OCI-LY1 (cell line): ENCODE data around the gene FGGY.

Experiments used
- H2AFZ ChIP-seq: fragments of 200-600 bp; sonication (generic), shearing (Covaris generic); 2 replicates; pipeline ENCODE4 v1.6.0; 2014; ENCODE audit warnings: antibody characterized with exemption, mild to moderate bottlenecking, low read length
- H3F3A ChIP-seq: fragments of 200-600 bp; sonication (generic), shearing (Covaris generic); 2 replicates; pipeline ENCODE4 v1.6.0; 2014; ENCODE audit warnings: mild to moderate bottlenecking, antibody characterized with exemption, low read length, moderate library complexity; ENCODE audit not compliant: insufficient read depth
- H3K27ac ChIP-seq: fragments of 200-600 bp; sonication (generic); 2 replicates; pipeline ENCODE4 v1.5.1; 2014; ENCODE audit warnings: low read length, mixed run types, mild to moderate bottlenecking, low read depth; ENCODE audit not compliant: poor library complexity, severe bottlenecking
- H3K27me3 ChIP-seq: fragments of 200-600 bp; sonication (generic); 2 replicates; pipeline ENCODE4 v1.6.0; 2014; ENCODE audit warnings: antibody characterized with exemption, mild to moderate bottlenecking, low read length, moderate library complexity; ENCODE audit not compliant: insufficient read depth
- H3K36me3 ChIP-seq: fragments of 200-600 bp; sonication (generic); 2 replicates; pipeline ENCODE4 v1.6.1; 2014; ENCODE audit warnings: mild to moderate bottlenecking, antibody characterized with exemption, low read length, moderate library complexity, mixed read lengths; ENCODE audit not compliant: insufficient read depth
- H3K4me1 ChIP-seq: fragments of 200-600 bp; sonication (generic); 2 replicates; pipeline ENCODE4 v1.5.1; 2014; ENCODE audit warnings: mild to moderate bottlenecking, low read length, moderate library complexity; ENCODE audit not compliant: insufficient read depth, severe bottlenecking
- H3K4me2 ChIP-seq: fragments of 200-600 bp; sonication (generic), shearing (Covaris generic); 2 replicates; pipeline ENCODE4 v1.6.1; 2014; ENCODE audit warnings: low read length
- H3K4me3 ChIP-seq: fragments of 200-600 bp; sonication (generic); 2 replicates; pipeline ENCODE4 v1.5.1; 2014; ENCODE audit warnings: low read length, low read depth, mild to moderate bottlenecking, mixed read lengths; ENCODE audit not compliant: poor library complexity, severe bottlenecking
- H3K79me2 ChIP-seq: fragments of 200-600 bp; shearing (Covaris generic); 2 replicates; pipeline ENCODE4 v1.6.1; 2016; ENCODE audit warnings: mixed run types, low read length, mixed read lengths; ENCODE audit not compliant: insufficient read depth
- H3K9ac ChIP-seq: fragments of 200-600 bp; sonication (generic), shearing (Covaris generic); 2 replicates; pipeline ENCODE4 v1.6.1; 2014; ENCODE audit warnings: mild to moderate bottlenecking, low read length, mixed read lengths
- H3K9me2 ChIP-seq: fragments of 200-600 bp; sonication (generic), shearing (Covaris generic); 2 replicates; pipeline ENCODE4 v1.6.1; 2014; ENCODE audit warnings: low read depth, mild to moderate bottlenecking, low read length, mixed read lengths
- H3K9me3 ChIP-seq: fragments of 200-600 bp; shearing (Covaris generic); 2 replicates; pipeline ENCODE4 v1.6.1; 2014; ENCODE audit warnings: low read length, mixed read lengths
- H4K20me1 ChIP-seq: fragments of 200-600 bp; sonication (generic), shearing (Covaris generic); 2 replicates; pipeline ENCODE4 v1.6.0; 2016; ENCODE audit warnings: mild to moderate bottlenecking, low read length; ENCODE audit not compliant: insufficient read depth
- EZH2 ChIP-seq: fragments of 200-600 bp; sonication (generic), shearing (Covaris generic); IDR thresholded peaks from 2 replicates; pipeline ENCODE4 v1.8.0; 2017; ENCODE audit warnings: borderline replicate concordance, mixed run types, mild to moderate bottlenecking, antibody characterized with exemption, low read length, moderate library complexity, mixed read lengths
- TF ChIP-seq, protein P1 (sequence below): fragments of 200-600 bp; sonication (generic), shearing (Covaris generic); IDR thresholded peaks from 2 replicates; pipeline ENCODE4 v1.5.1; 2017; ENCODE audit warnings: mild to moderate bottlenecking, antibody characterized with exemption, low read length, moderate library complexity, mixed read lengths

The FGGY gene

DNA sequence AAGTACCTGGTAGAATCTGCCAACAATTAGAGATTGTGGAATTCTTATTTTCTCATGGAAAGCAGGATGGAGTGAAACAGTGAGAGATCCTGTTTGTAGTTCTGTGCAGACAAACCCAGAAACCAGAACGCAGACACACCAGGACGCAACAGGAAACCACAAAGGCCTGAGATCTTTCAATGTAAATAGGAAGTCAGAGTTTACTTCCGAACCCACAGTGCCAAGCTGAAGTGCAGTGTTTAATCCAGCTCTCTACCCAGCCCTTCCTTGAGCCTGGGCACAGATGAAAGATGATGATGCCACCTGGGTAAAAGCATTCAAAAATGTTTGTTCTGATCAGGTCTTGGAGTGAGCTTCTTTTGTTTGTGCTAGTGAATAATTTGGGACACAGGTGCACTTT lies 273.6 kb downstream of the FGGY start:
- H3K9me2 ChIP-seq: no peaks in the 10 kb centered on the region
- no peak overlapping the region for H3K4me2 ChIP-seq
- no peaks in the 10 kb centered on the region for H4K20me1 ChIP-seq
- no peaks in the 10 kb centered on the region for H3F3A ChIP-seq
- no peak overlapping the region for H2AFZ ChIP-seq
- TF ChIP-seq EZH2: no peak
- TF ChIP-seq, protein P1, sequence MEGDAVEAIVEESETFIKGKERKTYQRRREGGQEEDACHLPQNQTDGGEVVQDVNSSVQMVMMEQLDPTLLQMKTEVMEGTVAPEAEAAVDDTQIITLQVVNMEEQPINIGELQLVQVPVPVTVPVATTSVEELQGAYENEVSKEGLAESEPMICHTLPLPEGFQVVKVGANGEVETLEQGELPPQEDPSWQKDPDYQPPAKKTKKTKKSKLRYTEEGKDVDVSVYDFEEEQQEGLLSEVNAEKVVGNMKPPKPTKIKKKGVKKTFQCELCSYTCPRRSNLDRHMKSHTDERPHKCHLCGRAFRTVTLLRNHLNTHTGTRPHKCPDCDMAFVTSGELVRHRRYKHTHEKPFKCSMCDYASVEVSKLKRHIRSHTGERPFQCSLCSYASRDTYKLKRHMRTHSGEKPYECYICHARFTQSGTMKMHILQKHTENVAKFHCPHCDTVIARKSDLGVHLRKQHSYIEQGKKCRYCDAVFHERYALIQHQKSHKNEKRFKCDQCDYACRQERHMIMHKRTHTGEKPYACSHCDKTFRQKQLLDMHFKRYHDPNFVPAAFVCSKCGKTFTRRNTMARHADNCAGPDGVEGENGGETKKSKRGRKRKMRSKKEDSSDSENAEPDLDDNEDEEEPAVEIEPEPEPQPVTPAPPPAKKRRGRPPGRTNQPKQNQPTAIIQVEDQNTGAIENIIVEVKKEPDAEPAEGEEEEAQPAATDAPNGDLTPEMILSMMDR: no peak
- no peak overlapping the region for H3K27ac ChIP-seq
- no peak overlapping the region for H3K4me3 ChIP-seq
- no peaks in the 10 kb centered on the region for H3K79me2 ChIP-seq
- H3K27me3 ChIP-seq: no peaks in the 10 kb centered on the region
- H3K36me3 ChIP-seq: no peaks in the 10 kb centered on the region
- H3K4me1 ChIP-seq: no peaks in the 10 kb centered on the region
- no peaks in the 10 kb centered on the region for H3K9me3 ChIP-seq
- H3K9ac ChIP-seq: no peak overlapping the region

- H2AFZ ChIP-seq: no peak overlapping the region
- H3K36me3 ChIP-seq: no peaks in the 10 kb centered on the region
- no peak overlapping the region for H3K4me2 ChIP-seq
- no peaks in the 10 kb centered on the region for H3K79me2 ChIP-seq
- H3K27ac ChIP-seq: no peak overlapping the region
- H4K20me1 ChIP-seq: no peaks in the 10 kb centered on the region
- no peaks in the 10 kb centered on the region for H3K9me2 ChIP-seq
- no peak overlapping the region for H3K4me3 ChIP-seq
- no peaks in the 10 kb centered on the region for H3K9me3 ChIP-seq
- TF ChIP-seq, protein P1: no peak
- TF ChIP-seq EZH2: no peak
- no peak overlapping the region for H3K9ac ChIP-seq
- no peaks in the 10 kb centered on the region for H3K27me3 ChIP-seq
- no peaks in the 10 kb centered on the region for H3F3A ChIP-seq
- H3K4me1 ChIP-seq: no peaks in the 10 kb centered on the region
These were observed 277.2 kb downstream of the FGGY start for GRCh38 chr1:59574085-59574484.

- Histone ChIP-seq H3K4me3 (no peak overlapping the region), H3K4me1 (no peaks in the 10 kb centered on the region), H4K20me1 (no peaks in the 10 kb centered on the region), H3K9me2 (no peaks in the 10 kb centered on the region), H3K27ac (no peak overlapping the region), H3K9me3 (no peaks in the 10 kb centered on the region), H3K79me2 (no peaks in the 10 kb centered on the region), H3K4me2 (no peak overlapping the region), H2AFZ (no peak overlapping the region), H3K9ac (no peak overlapping the region), H3K36me3 (no peaks in the 10 kb centered on the region), H3F3A (no peaks in the 10 kb centered on the region), H3K27me3 (no peaks in the 10 kb centered on the region)
- TF ChIP-seq, protein P1: no peak
- no peak for TF ChIP-seq EZH2
These were observed 280.9 kb downstream of the FGGY start for GRCh38 chr1:59577774-59578173.
